ENCODE measurements around the gene MPZ. TPM values are rescaled to one million over a fixed set of nuclear protein-coding genes. Genes with fewer than 3 reads are reported as not detected.
"Not testable (repeated sequence)": the region's sequence is repeated elsewhere in the genome, so short reads cannot be mapped to it uniquely, and the experiment has no call there.

MPZ gene
- total RNA-seq (2014; rRNA removed): 10.7 TPM in 2 replicates
- 3.9 TPM for polyA plus RNA-seq (2012)

GRCh38 chr1:161309868-161310267 lies at the start of gene MPZ:
MPZ (minus strand) TSS chr1:161309968; CDS start chr1:161309905, 63 bp downstream.
- DNase-seq (ENCODE audit: low read depth): no peak

GRCh38 chr1:161359291-161359690 lies 49.5 kb upstream of the MPZ start:
- no peak for DNase-seq (ENCODE audit: low read depth)

- DNase-seq (ENCODE audit: low read depth): no peak
Observed at GRCh38 chr1:161357073-161357472, 47.3 kb upstream of the MPZ start.

- peak; percentile 11 for DNase-seq (ENCODE audit: low read depth)
Observed at GRCh38 chr1:161351482-161351881, 41.7 kb upstream of the MPZ start.

GRCh38 chr1:161350671-161351070 lies 40.9 kb upstream of the MPZ start:
- no peak for DNase-seq (ENCODE audit: low read depth)

GRCh38 chr1:161342821-161343220 lies 33.1 kb upstream of the MPZ start:
- DNase-seq (ENCODE audit: low read depth): no peak

- DNase-seq (ENCODE audit: low read depth): no peak
Observed at GRCh38 chr1:161342177-161342576, 32.4 kb upstream of the MPZ start.

GRCh38 chr1:161335796-161336195 lies 26.0 kb upstream of the MPZ start:
- no peak for DNase-seq (ENCODE audit: low read depth)

GRCh38 chr1:161333166-161333565 lies 23.4 kb upstream of the MPZ start:
- no peak for DNase-seq (ENCODE audit: low read depth)

GRCh38 chr1:161330346-161330745 lies 20.6 kb upstream of the MPZ start:
- no peak for DNase-seq (ENCODE audit: low read depth)

GRCh38 chr1:161324020-161324419 lies 14.3 kb upstream of the MPZ start:
- DNase-seq (ENCODE audit: low read depth): no peak

GRCh38 chr1:161315841-161316674 lies 6.3 kb upstream of the MPZ start:
- DNase-seq (ENCODE audit: low read depth): not testable (repeated sequence)

GRCh38 chr1:161314201-161314981 lies 4.6 kb upstream of the MPZ start, which contains the start of gene SDHC:
SDHC (plus strand) TSS chr1:161314381; CDS start chr1:161314406, 25 bp downstream.
- peak; percentile 85 for DNase-seq (ENCODE audit: low read depth)

GRCh38 chr1:161313554-161314200 lies 3.9 kb upstream of the MPZ start:
- DNase-seq (ENCODE audit: low read depth): no peak

- DNase-seq (ENCODE audit: low read depth): no peak
Observed at GRCh38 chr1:161311595-161312181, 1.9 kb upstream of the MPZ start.

GRCh38 chr1:161307892-161308638 lies 1.7 kb downstream of the MPZ start:
- peak; percentile 81 for DNase-seq (ENCODE audit: low read depth)

GRCh38 chr1:161307230-161307768 lies 2.5 kb downstream of the MPZ start:
- peak; percentile 95 for DNase-seq (ENCODE audit: low read depth)

GRCh38 chr1:161305867-161306519 lies 3.8 kb downstream of the MPZ start:
- no peak for DNase-seq (ENCODE audit: low read depth)

- no peak for DNase-seq (ENCODE audit: low read depth)
Observed at GRCh38 chr1:161304927-161305866, 4.6 kb downstream of the MPZ start.
